Ishikawa (cell line): ENCODE data around the gene ANKRD65.

Experiments used
- CREB1 ChIP-seq: IDR thresholded peaks from 2 replicates; pipeline ENCODE4 v1.6.1; 2012; ENCODE audit warnings: low read depth
- EGR1 ChIP-seq: IDR thresholded peaks from 2 replicates; pipeline ENCODE4 v1.6.1; 2012
- EP300 ChIP-seq: IDR thresholded peaks from 2 replicates; pipeline ENCODE4 v1.6.1; 2012; ENCODE audit warnings: borderline replicate concordance
- FOXM1 ChIP-seq: IDR thresholded peaks from 2 replicates; pipeline ENCODE4 v1.6.1; 2012; ENCODE audit warnings: low read depth, borderline replicate concordance
- NFIC ChIP-seq: IDR thresholded peaks from 2 replicates; pipeline ENCODE4 v1.6.1; 2012
- RAD21 ChIP-seq: IDR thresholded peaks from 2 replicates; pipeline ENCODE4 v1.6.1; 2012; ENCODE audit warnings: low read depth
- REST ChIP-seq: IDR thresholded peaks from 2 replicates; pipeline ENCODE4 v1.6.1; 2012; ENCODE audit warnings: low read depth, mild to moderate bottlenecking
- TAF1 ChIP-seq: IDR thresholded peaks from 2 replicates; pipeline ENCODE4 v1.6.1; 2012; ENCODE audit warnings: low read depth, mild to moderate bottlenecking
- TCF12 ChIP-seq: IDR thresholded peaks from 2 replicates; pipeline ENCODE4 v1.6.1; 2012; ENCODE audit warnings: low read depth
- TEAD4 ChIP-seq: IDR thresholded peaks from 2 replicates; pipeline ENCODE4 v1.6.1; 2012
- YY1 ChIP-seq: IDR thresholded peaks from 2 replicates; pipeline ENCODE4 v1.6.1; 2012; ENCODE audit warnings: low read depth
- ZBTB7A ChIP-seq: IDR thresholded peaks from 2 replicates; pipeline ENCODE4 v1.6.1; 2012; ENCODE audit warnings: low read depth
- TF ChIP-seq, protein P1 (sequence below): IDR thresholded peaks from 2 replicates; pipeline ENCODE4 v1.6.1; 2012
- TF ChIP-seq, protein P2 (sequence below): IDR thresholded peaks from 2 replicates; pipeline ENCODE4 v1.6.1; 2012

Gene ANKRD65

DNA sequence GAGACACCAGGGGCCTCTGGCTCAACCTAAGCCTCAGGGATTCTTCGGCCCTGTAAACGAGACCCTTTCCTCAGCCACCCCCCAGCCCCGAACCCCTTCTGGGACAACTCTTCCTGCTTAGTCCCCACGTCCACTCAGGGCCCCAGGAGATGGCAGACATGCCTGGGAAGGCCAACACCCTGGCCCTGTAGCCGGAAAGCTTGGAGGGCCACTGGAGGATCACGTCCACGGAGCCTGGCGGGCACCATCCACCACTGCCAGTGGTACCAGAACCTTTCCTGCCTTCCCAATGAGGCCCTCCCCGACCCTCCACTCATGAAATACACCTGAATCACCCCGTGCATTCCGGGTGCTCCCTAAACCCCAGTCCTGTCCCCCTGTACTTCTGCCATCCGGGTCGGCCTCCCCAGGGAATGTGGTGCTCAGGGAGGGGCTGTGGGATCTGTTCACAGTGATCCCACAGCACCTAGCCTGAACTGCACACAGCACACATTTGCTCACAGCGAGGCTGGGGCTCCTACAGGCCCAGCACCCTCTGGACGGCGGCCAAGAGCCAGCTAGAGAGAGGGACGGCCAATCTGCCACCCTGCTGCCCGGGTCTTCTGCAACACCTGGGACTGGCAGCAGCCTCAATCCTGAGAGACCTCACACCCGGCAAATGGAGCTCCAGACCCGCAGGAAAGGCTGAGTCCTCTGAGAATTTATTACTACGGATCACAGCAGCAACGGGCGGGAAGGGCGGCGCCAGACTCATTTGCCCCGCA is 47.8 kb downstream of the ANKRD65 start:
- TF ChIP-seq EP300, result no peak
- no peak for TF ChIP-seq TEAD4
- TF ChIP-seq CREB1, result no peak
- TF ChIP-seq, protein P1, sequence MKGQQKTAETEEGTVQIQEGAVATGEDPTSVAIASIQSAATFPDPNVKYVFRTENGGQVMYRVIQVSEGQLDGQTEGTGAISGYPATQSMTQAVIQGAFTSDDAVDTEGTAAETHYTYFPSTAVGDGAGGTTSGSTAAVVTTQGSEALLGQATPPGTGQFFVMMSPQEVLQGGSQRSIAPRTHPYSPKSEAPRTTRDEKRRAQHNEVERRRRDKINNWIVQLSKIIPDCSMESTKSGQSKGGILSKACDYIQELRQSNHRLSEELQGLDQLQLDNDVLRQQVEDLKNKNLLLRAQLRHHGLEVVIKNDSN, result no peak
- TF ChIP-seq TAF1, result no peak
- TF ChIP-seq FOXM1, result no peak
- TF ChIP-seq ZBTB7A, result no peak
- TF ChIP-seq, protein P2, sequence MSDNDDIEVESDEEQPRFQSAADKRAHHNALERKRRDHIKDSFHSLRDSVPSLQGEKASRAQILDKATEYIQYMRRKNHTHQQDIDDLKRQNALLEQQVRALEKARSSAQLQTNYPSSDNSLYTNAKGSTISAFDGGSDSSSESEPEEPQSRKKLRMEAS, result no peak
- no peak for TF ChIP-seq YY1
- TF ChIP-seq NFIC, result no peak
- no peak for TF ChIP-seq TCF12

- peak; percentile 48; the same call in 1 of the 2 replicates for TF ChIP-seq RAD21
- no peak for TF ChIP-seq TAF1
- no peak for TF ChIP-seq YY1
Observed at GRCh38 chr1:1371746-1372711, 49.0 kb downstream of the ANKRD65 start.

DNA sequence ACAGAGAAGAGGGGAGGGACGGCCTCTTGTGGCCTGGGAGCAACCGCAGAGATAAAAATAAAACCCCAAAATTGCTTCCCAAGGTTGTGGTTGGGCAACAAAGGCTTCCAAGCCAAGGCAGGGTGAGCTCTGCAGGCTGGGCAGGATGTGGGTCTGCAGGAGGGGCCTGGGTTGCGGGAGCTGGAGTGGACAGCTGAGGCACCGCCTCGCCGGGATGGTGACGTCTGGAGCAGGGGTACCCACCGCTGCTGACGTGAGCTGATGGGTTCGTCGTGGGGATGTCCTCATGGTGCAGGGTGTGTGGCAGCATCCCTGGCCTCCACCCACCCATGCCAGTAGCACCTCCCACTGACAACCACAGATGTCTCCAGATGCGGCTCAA is 49.7 kb downstream of the ANKRD65 start:
- no peak for TF ChIP-seq TCF12

GRCh38 chr1:1370771-1371300 is 50.2 kb downstream of the ANKRD65 start:
- TF ChIP-seq EGR1 (no peak), TAF1 (no peak), FOXM1 (no peak), RAD21 (no peak), CREB1 (no peak), REST (no peak)
- TF ChIP-seq, protein P2, result no peak
